ENCODE measurements around the gene MAGI2. TPM values are rescaled to one million over a fixed set of nuclear protein-coding genes. Genes with fewer than 3 reads are reported as not detected.

The MAGI2 gene
- total and polyA plus RNA-seq, 2 experiments from 2014 or later, result 10.4 to 26.4 TPM

DNA sequence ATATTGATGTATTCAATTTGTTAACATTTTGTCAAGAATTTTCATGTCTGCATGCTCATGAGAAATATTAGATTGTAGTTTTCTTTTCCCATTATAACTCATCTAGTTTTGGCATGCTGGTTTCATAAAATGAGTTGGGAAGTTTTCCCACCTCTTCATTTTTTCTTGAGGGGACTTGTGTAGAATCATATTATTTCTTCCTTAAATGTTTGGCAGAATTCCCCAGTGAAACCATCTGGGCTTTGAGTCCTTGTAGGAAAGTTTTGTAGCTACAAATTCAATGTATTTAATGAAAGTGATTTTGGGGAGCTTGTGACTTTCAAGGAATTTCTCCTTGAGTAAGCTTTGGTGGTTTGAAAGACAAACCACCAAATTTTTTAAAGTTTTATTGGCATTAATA lies 1481.7 kb downstream of the MAGI2 start (continued):
- TF ChIP-seq, protein P1, sequence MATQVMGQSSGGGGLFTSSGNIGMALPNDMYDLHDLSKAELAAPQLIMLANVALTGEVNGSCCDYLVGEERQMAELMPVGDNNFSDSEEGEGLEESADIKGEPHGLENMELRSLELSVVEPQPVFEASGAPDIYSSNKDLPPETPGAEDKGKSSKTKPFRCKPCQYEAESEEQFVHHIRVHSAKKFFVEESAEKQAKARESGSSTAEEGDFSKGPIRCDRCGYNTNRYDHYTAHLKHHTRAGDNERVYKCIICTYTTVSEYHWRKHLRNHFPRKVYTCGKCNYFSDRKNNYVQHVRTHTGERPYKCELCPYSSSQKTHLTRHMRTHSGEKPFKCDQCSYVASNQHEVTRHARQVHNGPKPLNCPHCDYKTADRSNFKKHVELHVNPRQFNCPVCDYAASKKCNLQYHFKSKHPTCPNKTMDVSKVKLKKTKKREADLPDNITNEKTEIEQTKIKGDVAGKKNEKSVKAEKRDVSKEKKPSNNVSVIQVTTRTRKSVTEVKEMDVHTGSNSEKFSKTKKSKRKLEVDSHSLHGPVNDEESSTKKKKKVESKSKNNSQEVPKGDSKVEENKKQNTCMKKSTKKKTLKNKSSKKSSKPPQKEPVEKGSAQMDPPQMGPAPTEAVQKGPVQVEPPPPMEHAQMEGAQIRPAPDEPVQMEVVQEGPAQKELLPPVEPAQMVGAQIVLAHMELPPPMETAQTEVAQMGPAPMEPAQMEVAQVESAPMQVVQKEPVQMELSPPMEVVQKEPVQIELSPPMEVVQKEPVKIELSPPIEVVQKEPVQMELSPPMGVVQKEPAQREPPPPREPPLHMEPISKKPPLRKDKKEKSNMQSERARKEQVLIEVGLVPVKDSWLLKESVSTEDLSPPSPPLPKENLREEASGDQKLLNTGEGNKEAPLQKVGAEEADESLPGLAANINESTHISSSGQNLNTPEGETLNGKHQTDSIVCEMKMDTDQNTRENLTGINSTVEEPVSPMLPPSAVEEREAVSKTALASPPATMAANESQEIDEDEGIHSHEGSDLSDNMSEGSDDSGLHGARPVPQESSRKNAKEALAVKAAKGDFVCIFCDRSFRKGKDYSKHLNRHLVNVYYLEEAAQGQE (IDR thresholded peaks at IDR 0.05; ENCODE audit: unreplicated experiment), result no peak
- TF ChIP-seq ETS1 (IDR thresholded peaks at IDR 0.05), result no peak
- no peak for TF ChIP-seq EZH2phosphoT487 (IDR thresholded peaks at IDR 0.05; ENCODE audit: unreplicated experiment)
- TF ChIP-seq CREB1 (CRISPR knock-in tag; IDR thresholded peaks at IDR 0.05; ENCODE audit: low read depth), result no peak

DNA sequence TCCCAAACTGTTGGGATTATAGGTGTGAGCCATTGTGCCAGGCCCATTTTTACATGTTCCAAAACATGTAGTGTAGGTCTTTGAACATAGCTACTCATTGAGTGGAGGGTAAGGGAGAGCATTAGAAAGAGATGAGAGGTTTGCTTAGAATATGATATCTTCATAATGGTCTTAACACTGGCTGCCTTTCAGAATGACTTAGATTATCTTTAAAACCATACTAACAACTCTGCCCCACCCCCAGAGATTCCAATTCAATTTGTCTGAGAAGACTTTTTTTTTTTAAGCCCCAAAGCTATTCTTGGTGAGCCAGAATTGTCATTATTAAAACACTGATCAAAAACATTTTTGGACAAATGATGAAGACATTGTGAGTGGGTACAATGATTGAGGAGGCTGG lies 1486.0 kb downstream of the MAGI2 start:
- H3K36me3 Mint-ChIP-seq (ENCODE audit: low read depth), result no peaks in the 10 kb centered on the region
- Histone ChIP-seq H3F3A (replicated peaks; ENCODE audit: low read depth) (no peaks in the 10 kb centered on the region), H4K20me1 (replicated peaks; ENCODE audit: insufficient read depth) (no peaks in the 10 kb centered on the region), H3K27me3 (ENCODE audit: insufficient read depth) (no peaks in the 10 kb centered on the region), H3K4me1 (ENCODE audit: insufficient read depth) (no peaks in the 10 kb centered on the region), H3K4me2 (no peak overlapping the region), H3K27ac (ENCODE audit: low read depth) (no peak overlapping the region), H2AFZ (no peak overlapping the region), H3K79me2 (replicated peaks; ENCODE audit: insufficient read depth) (no peaks in the 10 kb centered on the region), H3K9me2 (ENCODE audit: insufficient read depth) (no peaks in the 10 kb centered on the region), H3K4me3 (no peak overlapping the region), H3K36me3 (ENCODE audit: insufficient read depth) (no peaks in the 10 kb centered on the region)
- no peaks in the 10 kb centered on the region for H3K27me3 Mint-ChIP-seq (ENCODE audit: insufficient read depth, low read depth, poor library complexity)
- no peak for DNase-seq (ENCODE audit: low spot score)
- no peaks in the 10 kb centered on the region for H3K9me3 Mint-ChIP-seq
- no peak overlapping the region for H3K27ac Mint-ChIP-seq
- no peak overlapping the region for H3K4me3 Mint-ChIP-seq
- no peaks in the 10 kb centered on the region for H3K4me1 Mint-ChIP-seq
- ATAC-seq, result no peak
- TF ChIP-seq ZNF114 (CRISPR knock-in tag; IDR thresholded peaks at IDR 0.05) (no peak), STAT1 (IDR thresholded peaks at IDR 0.05; ENCODE audit: unreplicated experiment) (no peak), POLR2AphosphoS5 (IDR thresholded peaks at IDR 0.05; ENCODE audit: low read depth) (no peak), CREB1 (CRISPR knock-in tag; IDR thresholded peaks at IDR 0.05; ENCODE audit: low read depth) (no peak), NANOG (IDR thresholded peaks at IDR 0.05; ENCODE audit: borderline replicate concordance) (no peak), JUNB (IDR thresholded peaks at IDR 0.05; ENCODE audit: unreplicated experiment) (no peak), ZNF462 (CRISPR knock-in tag; IDR thresholded peaks at IDR 0.05) (no peak), EZH2 (IDR thresholded peaks at IDR 0.05; ENCODE audit: low read depth, unreplicated experiment) (no peak), ETS1 (IDR thresholded peaks at IDR 0.05) (no peak)
- TF ChIP-seq, protein P2, sequence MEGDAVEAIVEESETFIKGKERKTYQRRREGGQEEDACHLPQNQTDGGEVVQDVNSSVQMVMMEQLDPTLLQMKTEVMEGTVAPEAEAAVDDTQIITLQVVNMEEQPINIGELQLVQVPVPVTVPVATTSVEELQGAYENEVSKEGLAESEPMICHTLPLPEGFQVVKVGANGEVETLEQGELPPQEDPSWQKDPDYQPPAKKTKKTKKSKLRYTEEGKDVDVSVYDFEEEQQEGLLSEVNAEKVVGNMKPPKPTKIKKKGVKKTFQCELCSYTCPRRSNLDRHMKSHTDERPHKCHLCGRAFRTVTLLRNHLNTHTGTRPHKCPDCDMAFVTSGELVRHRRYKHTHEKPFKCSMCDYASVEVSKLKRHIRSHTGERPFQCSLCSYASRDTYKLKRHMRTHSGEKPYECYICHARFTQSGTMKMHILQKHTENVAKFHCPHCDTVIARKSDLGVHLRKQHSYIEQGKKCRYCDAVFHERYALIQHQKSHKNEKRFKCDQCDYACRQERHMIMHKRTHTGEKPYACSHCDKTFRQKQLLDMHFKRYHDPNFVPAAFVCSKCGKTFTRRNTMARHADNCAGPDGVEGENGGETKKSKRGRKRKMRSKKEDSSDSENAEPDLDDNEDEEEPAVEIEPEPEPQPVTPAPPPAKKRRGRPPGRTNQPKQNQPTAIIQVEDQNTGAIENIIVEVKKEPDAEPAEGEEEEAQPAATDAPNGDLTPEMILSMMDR (conservative IDR thresholded peaks at IDR 0.05; ENCODE audit: low read depth in 2 of 2), result no peak
